GM21526 (cell line): ENCODE measurements around the gene DSCAML1.

Experiments
- ATAC-seq: cut with Tn5 transposase; IDR thresholded peaks from one replicate; pipeline ENCODE4 v1.9.1; 2021; ENCODE audit warnings: moderate library complexity; ENCODE audit not compliant: unreplicated experiment, low FRiP score

DSCAML1 gene

GRCh38 chr11:117621226-117621625 lies 175.8 kb downstream of the DSCAML1 start:
- ATAC-seq, result no peak

GRCh38 chr11:117620659-117621058 lies 176.4 kb downstream of the DSCAML1 start:
- no peak for ATAC-seq

GRCh38 chr11:117620086-117620485 lies 176.9 kb downstream of the DSCAML1 start:
- ATAC-seq, result no peak

GRCh38 chr11:117619661-117620060 lies 177.4 kb downstream of the DSCAML1 start:
- ATAC-seq, result no peak

- ATAC-seq, result no peak
These were observed 178.0 kb downstream of the DSCAML1 start for GRCh38 chr11:117618982-117619355.

GRCh38 chr11:117618302-117618981 lies 178.6 kb downstream of the DSCAML1 start:
- ATAC-seq, result no peak

- no peak for ATAC-seq
These were observed 180.0 kb downstream of the DSCAML1 start for GRCh38 chr11:117616979-117617378.

- no peak for ATAC-seq
These were observed 182.3 kb downstream of the DSCAML1 start for GRCh38 chr11:117614728-117615127.

DNA sequence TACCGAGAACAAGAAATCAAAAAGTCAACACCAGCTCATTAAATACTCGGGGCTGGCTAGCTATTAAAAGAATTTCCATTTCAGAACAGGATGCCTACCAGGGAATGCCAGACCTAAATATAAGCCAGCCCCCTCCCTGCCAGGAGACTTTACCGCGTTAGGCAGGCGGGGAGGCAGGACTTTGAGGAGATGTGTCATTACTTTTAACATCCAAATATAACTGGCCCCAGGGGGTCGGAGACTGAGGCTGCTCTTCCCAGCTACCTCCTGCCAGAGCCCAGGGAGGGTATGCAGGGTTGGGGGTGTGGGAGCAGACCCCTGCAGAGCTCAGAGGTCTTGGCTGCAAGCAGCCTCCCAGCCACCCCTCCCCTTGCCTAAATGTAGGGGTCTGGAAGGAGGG lies 183.5 kb downstream of the DSCAML1 start:
- ATAC-seq, result no peak

GRCh38 chr11:117612177-117612576 lies 184.8 kb downstream of the DSCAML1 start:
- ATAC-seq, result no peak

- ATAC-seq, result no peak
These were observed 186.1 kb downstream of the DSCAML1 start for GRCh38 chr11:117610901-117611300.

- ATAC-seq, result no peak
These were observed 187.0 kb downstream of the DSCAML1 start for GRCh38 chr11:117610045-117610444.

- no peak for ATAC-seq
These were observed 189.6 kb downstream of the DSCAML1 start for GRCh38 chr11:117607449-117607848.

DNA sequence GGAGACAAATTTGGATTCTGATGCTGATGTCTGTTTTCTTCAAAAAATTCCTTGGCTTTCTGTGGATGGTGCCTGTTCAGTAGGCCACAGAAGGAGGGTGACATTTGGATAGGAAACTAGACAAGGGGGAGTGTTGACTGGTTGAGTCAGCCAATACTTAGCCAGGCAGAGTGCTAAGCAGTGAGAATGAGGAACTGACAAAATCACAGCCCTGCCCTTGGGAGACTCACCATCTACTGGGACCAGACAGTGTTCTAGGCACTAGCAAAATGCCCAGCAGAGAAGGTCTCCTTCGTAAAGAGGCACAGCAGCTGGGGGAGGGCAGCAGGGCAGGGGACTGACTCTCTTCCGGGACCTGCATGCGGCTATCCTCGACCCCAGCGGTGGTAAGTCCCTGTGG lies 190.2 kb downstream of the DSCAML1 start:
- no peak for ATAC-seq

GRCh38 chr11:117606211-117606610 lies 190.8 kb downstream of the DSCAML1 start:
- no peak for ATAC-seq

DNA sequence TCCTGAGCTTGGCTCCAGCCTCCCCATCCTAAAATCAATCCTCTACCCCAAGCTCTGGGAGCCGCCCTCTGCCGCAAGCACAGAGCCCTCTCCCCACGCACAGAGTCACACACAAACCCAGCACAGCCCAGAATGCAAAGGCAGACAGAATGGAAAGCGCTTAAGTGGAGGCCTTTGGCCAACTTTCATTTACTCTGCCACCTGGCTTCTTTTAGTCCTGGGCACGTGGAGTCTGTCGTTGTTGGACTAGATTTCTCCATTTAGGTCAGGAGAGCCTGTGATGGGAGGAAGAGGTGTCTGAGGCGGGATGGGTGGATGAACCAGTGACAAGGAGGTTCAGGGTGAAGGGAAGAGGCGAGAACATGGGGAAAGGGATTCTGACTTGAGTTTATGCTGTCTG lies 191.7 kb downstream of the DSCAML1 start:
- ATAC-seq, result no peak

DNA sequence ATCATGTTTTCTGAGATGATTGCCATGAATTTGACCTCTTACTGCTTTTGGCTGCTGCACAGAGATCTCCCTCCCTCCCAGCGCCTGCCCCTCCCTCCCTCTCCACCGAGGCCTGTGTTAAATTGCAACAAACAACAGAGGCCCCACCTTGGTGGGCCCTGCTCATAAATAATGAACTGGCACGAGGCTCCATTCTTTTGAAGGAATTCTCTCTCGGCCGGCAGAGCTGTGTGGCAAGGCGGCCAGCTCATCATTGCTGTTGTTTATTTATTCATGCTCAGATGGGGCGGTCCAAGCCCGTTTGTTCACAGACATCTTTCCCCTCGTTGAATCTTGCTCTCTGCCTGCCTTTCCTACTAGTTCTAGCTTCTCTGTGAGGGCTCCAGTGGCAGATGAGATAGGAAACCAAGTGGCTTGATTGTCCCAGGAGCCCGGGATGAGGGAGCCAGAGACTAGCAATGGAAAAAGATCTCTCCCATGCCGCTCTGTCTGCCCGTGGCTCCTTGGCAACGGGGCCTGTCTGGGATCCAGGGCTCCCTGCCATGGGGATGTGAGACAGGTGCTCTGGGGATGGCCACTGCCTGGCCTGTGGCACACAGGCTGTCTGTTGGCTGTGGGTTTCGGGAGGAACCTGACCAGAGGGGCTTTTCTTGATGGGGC lies 192.6 kb downstream of the DSCAML1 start:
- no peak for ATAC-seq

- ATAC-seq, result no peak
These were observed 193.1 kb downstream of the DSCAML1 start for GRCh38 chr11:117603932-117604331.

DNA sequence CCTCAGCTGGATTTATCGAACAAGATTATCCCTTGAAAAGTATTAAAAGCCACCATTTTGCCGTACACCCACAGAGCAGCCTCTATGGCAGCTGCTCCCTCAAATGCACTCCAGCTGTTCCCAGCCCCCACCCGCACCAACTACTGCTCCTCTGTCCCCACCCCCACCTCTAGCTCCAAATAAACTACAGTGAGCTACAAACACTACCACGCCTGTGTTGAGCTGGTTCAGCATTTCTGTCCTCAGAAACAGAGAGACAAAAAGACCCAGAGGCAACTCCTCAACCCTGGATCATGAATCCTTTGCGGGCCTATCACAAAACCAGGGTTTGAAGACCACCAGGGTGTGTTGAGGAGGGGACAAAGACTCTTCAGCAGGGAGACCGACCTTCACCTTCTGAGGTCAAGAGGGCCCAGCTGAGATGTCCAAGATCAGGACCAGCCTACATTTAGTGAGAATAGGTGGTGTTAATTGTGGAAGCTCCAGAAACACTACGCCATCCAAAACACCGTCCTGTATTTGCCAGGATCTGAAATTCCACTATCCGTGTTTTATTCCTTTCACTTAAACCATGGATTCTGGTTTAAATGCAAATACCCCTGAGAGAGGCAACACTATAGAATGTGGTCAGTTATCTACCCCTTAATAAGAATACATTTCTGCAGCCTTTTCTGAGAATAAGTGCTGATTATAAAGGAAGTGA lies 195.9 kb downstream of the DSCAML1 start:
- ATAC-seq, result no peak

- ATAC-seq, result no peak
These were observed 196.7 kb downstream of the DSCAML1 start for GRCh38 chr11:117600234-117600783.

DNA sequence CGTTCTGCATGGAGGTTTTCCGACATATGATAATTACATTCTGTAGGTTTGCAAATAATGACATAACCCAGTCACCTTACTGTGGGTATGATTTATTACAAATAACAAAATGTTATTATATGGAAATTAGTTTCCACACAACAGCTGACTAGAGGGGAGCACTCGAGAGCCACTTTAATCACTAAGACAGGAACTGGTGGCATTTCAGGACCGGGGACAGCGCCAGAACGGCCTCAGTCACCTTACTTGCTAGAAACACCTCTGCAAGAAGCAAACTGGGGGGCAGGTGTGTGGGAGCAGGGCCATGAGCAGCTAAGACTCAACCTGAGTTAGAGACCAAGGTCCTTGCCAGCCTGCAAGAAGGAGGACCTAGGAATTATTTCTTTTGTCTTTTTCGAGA lies 199.9 kb downstream of the DSCAML1 start:
- ATAC-seq, result no peak
